PC-3 (cell line): Measurements from ENCODE around the gene MAP2K3.

ENCODE experiments used
- EZH2 ChIP-seq: fragments of 300-600 bp; sonication (generic); IDR thresholded peaks from one replicate; pipeline ENCODE4 v1.6.1; 2017; ENCODE audit warnings: antibody characterized with exemption, mild to moderate bottlenecking, low read length; ENCODE audit not compliant: unreplicated experiment
- EZH2phosphoT487 ChIP-seq: fragments of 300-600 bp; sonication (generic); IDR thresholded peaks from 2 replicates; pipeline ENCODE4 v1.6.1; 2018; ENCODE audit warnings: mild to moderate bottlenecking, antibody characterized with exemption, low read length, borderline replicate concordance
- TF ChIP-seq, protein P1 (sequence below): fragments of 300-600 bp; sonication (generic); conservative IDR thresholded peaks from 2 replicates; pipeline ENCODE4 v1.5.1; 2017; ENCODE audit warnings: antibody characterized with exemption, low read depth, mild to moderate bottlenecking, low read length

DNA sequence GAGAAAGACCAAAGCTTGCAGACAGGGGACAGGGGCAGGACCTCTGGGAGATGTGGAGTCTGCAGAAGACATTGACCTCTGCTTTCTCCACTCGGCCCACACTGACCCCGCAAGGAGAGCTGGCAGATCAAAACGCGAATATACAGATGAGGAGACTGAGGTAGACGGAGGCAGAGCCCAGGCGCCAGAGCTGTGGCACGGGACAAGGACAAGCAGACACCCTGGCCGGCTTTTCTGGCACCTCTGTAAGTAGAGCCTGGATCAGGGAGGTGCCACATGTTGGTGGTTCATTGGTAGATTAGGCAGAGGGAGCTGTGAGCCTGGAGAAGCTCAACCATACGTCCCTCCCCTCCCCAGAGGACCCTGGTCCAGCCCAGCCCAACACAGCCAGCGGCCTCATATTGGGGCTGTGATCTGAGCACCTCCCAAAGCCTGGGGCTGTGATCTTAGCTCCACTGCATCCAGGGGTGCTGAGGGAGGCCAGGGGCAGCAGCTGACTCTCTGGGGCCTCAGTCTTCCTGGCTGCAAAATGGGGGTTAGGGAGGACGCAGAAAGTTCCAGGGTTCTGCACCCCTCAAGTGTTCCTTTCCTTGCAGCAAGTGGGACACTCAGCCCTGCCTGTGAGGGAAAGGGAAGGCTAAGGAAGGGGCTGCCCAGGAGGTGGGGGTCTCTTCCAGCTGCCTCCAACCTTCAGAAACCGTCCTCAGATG is 35.3 kb upstream of the MAP2K3 start:
- TF ChIP-seq, protein P1, sequence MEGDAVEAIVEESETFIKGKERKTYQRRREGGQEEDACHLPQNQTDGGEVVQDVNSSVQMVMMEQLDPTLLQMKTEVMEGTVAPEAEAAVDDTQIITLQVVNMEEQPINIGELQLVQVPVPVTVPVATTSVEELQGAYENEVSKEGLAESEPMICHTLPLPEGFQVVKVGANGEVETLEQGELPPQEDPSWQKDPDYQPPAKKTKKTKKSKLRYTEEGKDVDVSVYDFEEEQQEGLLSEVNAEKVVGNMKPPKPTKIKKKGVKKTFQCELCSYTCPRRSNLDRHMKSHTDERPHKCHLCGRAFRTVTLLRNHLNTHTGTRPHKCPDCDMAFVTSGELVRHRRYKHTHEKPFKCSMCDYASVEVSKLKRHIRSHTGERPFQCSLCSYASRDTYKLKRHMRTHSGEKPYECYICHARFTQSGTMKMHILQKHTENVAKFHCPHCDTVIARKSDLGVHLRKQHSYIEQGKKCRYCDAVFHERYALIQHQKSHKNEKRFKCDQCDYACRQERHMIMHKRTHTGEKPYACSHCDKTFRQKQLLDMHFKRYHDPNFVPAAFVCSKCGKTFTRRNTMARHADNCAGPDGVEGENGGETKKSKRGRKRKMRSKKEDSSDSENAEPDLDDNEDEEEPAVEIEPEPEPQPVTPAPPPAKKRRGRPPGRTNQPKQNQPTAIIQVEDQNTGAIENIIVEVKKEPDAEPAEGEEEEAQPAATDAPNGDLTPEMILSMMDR: no peak
- TF ChIP-seq EZH2 (no peak), EZH2phosphoT487 (no peak)
